AG04449 (cell line): ENCODE results near the gene EDARADD.

ENCODE experiments used
- CTCF ChIA-PET: fragments of 350-600 bp; formaldehyde crosslinking; extraction: SDS; loops from one replicate; lab custom pipeline; 2021; ENCODE audit warnings: antibody characterized with exemption; lab: Yijun Ruan, JAX
- POLR2A ChIA-PET: fragments of 400-600, 350-600 bp; formaldehyde crosslinking; extraction: SDS; loops from one replicate; lab custom pipeline; 2020; ENCODE audit warnings: antibody characterized with exemption, inconsistent platforms; lab: Yijun Ruan, JAX
- DNase-seq: peaks from one replicate; pipeline ENCODE4 v3.0.0-alpha.2; 2010; ENCODE audit warnings: low read depth, low spot score
- H3K4me3 ChIP-seq: 2 replicates; pipeline ENCODE4 v1.5.1; 2011; ENCODE audit warnings: low read depth, mild to moderate bottlenecking, control low read depth, low read length
- TF ChIP-seq, protein P1 (sequence below): IDR thresholded peaks from one replicate; pipeline ENCODE4 v1.5.1; 2011; ENCODE audit warnings: mild to moderate bottlenecking, moderate library complexity, low read length, control low read depth, inconsistent platforms; ENCODE audit not compliant: insufficient read depth; ENCODE audit errors: missing control alignments

EDARADD gene

DNA sequence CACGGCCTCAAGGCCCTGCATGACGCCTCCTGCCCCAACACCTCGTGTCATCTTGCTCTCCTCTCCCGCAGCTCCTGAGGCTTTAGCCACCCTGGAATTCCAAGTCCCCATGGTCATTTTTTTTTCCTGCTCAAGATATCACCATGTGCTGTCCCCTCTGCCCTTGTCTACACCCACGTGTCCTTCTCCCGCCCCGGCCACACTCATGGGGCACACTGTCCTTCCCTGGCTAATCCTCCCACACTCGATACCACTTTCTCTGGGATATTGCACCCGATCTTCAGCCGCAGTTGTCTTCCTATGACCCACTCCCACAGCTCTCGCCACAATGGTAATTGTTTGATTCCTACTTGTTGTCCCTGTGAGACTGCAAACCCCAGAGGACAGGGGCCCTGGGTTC lies 100.0 kb downstream of the EDARADD start:
- CTCF ChIA-PET, result interaction anchor here (1.0 to 1.2 kb wide), 3 partner anchors 383 to 392 kb away, joined by 3 read pairs; no protein-coding TSS in a partner anchor
- POLR2A ChIA-PET, result no interaction called here
- TF ChIP-seq, protein P1, sequence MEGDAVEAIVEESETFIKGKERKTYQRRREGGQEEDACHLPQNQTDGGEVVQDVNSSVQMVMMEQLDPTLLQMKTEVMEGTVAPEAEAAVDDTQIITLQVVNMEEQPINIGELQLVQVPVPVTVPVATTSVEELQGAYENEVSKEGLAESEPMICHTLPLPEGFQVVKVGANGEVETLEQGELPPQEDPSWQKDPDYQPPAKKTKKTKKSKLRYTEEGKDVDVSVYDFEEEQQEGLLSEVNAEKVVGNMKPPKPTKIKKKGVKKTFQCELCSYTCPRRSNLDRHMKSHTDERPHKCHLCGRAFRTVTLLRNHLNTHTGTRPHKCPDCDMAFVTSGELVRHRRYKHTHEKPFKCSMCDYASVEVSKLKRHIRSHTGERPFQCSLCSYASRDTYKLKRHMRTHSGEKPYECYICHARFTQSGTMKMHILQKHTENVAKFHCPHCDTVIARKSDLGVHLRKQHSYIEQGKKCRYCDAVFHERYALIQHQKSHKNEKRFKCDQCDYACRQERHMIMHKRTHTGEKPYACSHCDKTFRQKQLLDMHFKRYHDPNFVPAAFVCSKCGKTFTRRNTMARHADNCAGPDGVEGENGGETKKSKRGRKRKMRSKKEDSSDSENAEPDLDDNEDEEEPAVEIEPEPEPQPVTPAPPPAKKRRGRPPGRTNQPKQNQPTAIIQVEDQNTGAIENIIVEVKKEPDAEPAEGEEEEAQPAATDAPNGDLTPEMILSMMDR, result no peak
- no peak overlapping the region for H3K4me3 ChIP-seq
- DNase-seq, result no peak

DNA sequence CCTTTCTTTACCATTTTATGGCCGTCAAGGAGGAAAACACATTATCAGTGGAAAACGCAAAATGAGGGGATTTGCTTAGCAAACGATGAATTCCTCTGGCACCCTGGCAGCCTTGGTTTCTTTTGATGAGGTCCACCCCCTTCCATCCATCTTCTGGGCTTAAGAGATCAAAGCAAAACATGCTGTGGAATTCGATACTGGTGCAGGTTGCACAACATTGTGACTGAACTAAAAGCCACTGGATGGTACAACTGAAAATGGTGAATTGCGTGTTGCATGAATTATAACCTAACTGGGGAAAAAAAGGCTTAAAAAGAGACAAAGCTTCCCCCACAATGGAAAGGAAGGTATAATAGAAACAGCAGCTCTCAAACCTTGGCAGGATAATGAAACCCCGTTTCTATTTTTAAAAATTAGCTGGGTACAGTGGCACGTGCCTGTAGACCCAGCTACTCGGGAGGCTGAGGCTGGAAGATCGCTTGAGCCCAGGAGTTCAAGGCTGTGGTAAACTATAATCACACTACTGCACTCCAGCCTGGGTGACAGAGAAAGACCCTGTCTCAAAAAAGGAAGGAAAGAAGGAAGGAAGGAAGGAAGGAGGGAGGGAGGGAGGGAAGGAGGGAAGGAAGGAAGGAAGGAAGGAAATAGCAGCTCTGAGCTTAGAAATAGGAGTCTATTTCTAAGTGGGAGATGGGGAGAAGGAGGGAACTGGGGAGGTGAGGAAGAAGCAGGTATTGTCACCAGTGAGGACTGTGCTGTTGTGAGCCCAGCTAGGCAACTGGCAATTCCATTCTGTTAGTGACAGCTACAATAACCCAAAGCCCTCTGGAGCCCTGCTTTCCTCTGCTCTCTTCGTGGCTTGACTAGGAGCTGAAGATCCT lies 100.7 kb downstream of the EDARADD start:
- no peak for DNase-seq
- H3K4me3 ChIP-seq, result no peak overlapping the region
- TF ChIP-seq, protein P1, result no peak
- POLR2A ChIA-PET, result no interaction called here
- CTCF ChIA-PET, result interaction anchor here (1.0 to 1.6 kb wide), 4 partner anchors 11 to 392 kb away, joined by 3 read pairs; no protein-coding TSS in a partner anchor

DNA sequence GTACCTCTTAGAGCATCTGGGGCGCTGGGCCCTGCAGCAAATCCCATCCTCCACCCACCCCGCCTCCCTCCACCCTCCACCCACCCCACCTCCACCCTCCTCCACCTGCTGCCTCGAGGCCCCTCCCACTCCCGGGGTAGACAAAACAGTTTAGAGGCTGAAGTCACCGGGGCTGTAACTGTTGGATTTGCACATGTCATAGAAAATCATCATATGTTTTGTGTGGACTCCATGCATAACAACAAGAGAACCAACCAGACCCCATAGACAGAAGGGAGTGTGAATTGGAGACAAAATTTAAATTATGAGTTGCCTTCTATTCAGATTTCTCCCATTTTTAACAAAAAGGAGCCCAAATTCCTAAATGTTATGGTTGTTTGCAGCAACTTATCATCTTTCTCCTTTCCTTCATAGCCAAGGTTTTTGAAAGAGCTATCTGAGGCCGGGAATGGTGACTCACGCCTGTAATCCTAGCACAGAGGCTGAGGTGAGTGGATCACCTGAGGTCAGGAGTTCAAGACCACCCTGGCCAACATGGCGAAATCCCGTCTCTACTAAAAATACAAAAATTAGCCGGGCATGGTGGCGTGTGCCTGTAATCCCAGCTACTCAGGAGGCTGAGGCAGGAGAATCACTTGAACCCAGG lies 101.5 kb downstream of the EDARADD start:
- H3K4me3 ChIP-seq, result no peak overlapping the region
- TF ChIP-seq, protein P1, result no peak
- DNase-seq, result no peak
- ChIA-PET CTCF (interaction anchor here (1.2 to 1.6 kb wide), 2 partner anchors 12 to 385 kb away, joined by 3 read pairs; no protein-coding TSS in a partner anchor), POLR2A (no interaction called here)

DNA sequence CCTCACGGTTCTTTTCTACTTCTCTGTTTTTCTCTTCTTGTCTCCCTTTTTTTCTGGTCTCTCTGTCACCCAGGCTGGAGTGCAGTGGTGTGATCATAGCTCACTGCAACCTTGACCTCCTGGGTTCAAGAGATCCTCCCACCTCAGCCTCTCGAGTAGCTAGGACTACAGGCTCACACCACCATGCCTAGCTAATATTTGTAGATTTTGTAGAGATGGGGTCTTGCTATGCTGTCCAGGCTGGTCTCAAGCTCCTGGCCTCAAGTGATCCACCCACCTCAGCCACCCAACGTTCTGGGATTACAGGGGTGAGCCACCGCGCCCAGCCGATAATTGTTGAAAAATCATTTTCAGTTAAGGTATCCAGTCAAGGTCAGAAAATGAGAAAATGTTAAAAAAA lies 103.8 kb downstream of the EDARADD start:
- ChIA-PET POLR2A (interaction anchor here (0.6 kb wide), 1 partner anchor 163 kb away, joined by 3 read pairs; no protein-coding TSS in a partner anchor), CTCF (interaction anchor here (1.2 kb wide), 1 partner anchor 389 kb away, joined by 4 read pairs; no protein-coding TSS in a partner anchor)
- TF ChIP-seq, protein P1, result no peak
- DNase-seq, result no peak
- H3K4me3 ChIP-seq, result no peak overlapping the region

DNA sequence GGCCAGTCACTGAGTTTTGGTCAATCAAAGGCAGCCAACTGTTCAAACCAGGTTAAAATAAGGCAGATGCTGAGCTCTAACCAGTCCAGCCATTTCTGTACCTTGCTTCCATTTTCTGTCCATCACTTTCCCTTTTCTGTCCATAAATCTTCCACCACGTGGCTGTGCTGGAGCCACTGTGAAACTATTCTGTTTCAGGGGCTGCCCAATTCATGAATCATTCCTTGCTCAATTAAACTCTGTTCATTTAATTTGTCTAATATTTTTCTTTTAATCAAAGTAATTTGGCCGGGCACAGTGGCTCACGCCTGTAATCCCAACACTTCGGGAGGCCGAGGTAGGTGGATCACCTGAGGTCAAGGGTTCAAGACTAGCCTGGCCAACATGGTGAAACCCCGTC lies 107.0 kb downstream of the EDARADD start:
- no peak for DNase-seq
- ChIA-PET CTCF (interaction anchor here (0.8 to 1.2 kb wide), 4 partner anchors 9 to 17 kb away, joined by 3 to 7 read pairs (median 3); no protein-coding TSS in a partner anchor), POLR2A (no interaction called here)
- TF ChIP-seq, protein P1, result no peak
- no peak overlapping the region for H3K4me3 ChIP-seq
